ENCODE measurements around the gene DNM3.

DNM3 gene

GRCh38 chr1:172176206-172176605, 334.9 kb downstream of the DNM3 start:
- H3K4me3 ChIP-seq (ENCODE audit: low read depth, low read length) = no peak overlapping the region
- TF ChIP-seq MAX (IDR thresholded peaks at IDR 0.05; ENCODE audit: low read depth, low read length) (no peak), MYC (IDR thresholded peaks at IDR 0.05; ENCODE audit: low read depth, low read length) (no peak), CTCF (IDR thresholded peaks at IDR 0.05; ENCODE audit: low read depth, low read length) (no peak), POLR2A (IDR thresholded peaks at IDR 0.05; ENCODE audit: extremely low read depth, insufficient read length) (no peak)
- DNase-seq (ENCODE audit: low read depth) = no peak

GRCh38 chr1:172177849-172178248, 336.6 kb downstream of the DNM3 start:
- DNase-seq (ENCODE audit: low read depth) = no peak
- TF ChIP-seq MAX (IDR thresholded peaks at IDR 0.05; ENCODE audit: low read depth, low read length) (no peak), POLR2A (IDR thresholded peaks at IDR 0.05; ENCODE audit: extremely low read depth, insufficient read length) (no peak), CTCF (IDR thresholded peaks at IDR 0.05; ENCODE audit: low read depth, low read length) (no peak), MYC (IDR thresholded peaks at IDR 0.05; ENCODE audit: low read depth, low read length) (no peak)
- no peak overlapping the region for H3K4me3 ChIP-seq (ENCODE audit: low read depth, low read length)

- DNase-seq (ENCODE audit: low read depth) = no peak
- no peak for TF ChIP-seq POLR2A (IDR thresholded peaks at IDR 0.05; ENCODE audit: extremely low read depth, insufficient read length)
- no peak for TF ChIP-seq MAX (IDR thresholded peaks at IDR 0.05; ENCODE audit: low read depth, low read length)
- no peak for TF ChIP-seq MYC (IDR thresholded peaks at IDR 0.05; ENCODE audit: low read depth, low read length)
- no peak for TF ChIP-seq CTCF (IDR thresholded peaks at IDR 0.05; ENCODE audit: low read depth, low read length)
- H3K4me3 ChIP-seq (ENCODE audit: low read depth, low read length) = no peak overlapping the region
These were observed 337.6 kb downstream of the DNM3 start for GRCh38 chr1:172178886-172179285.

- no peak for DNase-seq (ENCODE audit: low read depth)
- TF ChIP-seq MAX (IDR thresholded peaks at IDR 0.05; ENCODE audit: low read depth, low read length) (no peak), POLR2A (IDR thresholded peaks at IDR 0.05; ENCODE audit: extremely low read depth, insufficient read length) (no peak), MYC (IDR thresholded peaks at IDR 0.05; ENCODE audit: low read depth, low read length) (no peak), CTCF (IDR thresholded peaks at IDR 0.05; ENCODE audit: low read depth, low read length) (no peak)
- no peak overlapping the region for H3K4me3 ChIP-seq (ENCODE audit: low read depth, low read length)
These were observed 338.6 kb downstream of the DNM3 start for GRCh38 chr1:172179918-172180317.

- no peak for DNase-seq (ENCODE audit: low read depth)
- TF ChIP-seq MAX (IDR thresholded peaks at IDR 0.05; ENCODE audit: low read depth, low read length) = no peak
- TF ChIP-seq CTCF (IDR thresholded peaks at IDR 0.05; ENCODE audit: low read depth, low read length) = no peak
- TF ChIP-seq POLR2A (IDR thresholded peaks at IDR 0.05; ENCODE audit: extremely low read depth, insufficient read length) = no peak
- TF ChIP-seq MYC (IDR thresholded peaks at IDR 0.05; ENCODE audit: low read depth, low read length) = no peak
- H3K4me3 ChIP-seq (ENCODE audit: low read depth, low read length) = no peak overlapping the region
These were observed 339.4 kb downstream of the DNM3 start for GRCh38 chr1:172180501-172181285.
